Stimulated activated CD4-positive, alpha-beta T cell treated with anti-CD3 and anti-CD28 coated beads, Interleukin-15, amount 100 ng/mL, for 48 hours (primary cell): ENCODE results near the gene NAT8.
"Not testable (repeated sequence)": the region's sequence is repeated elsewhere in the genome, so short reads cannot be mapped to it uniquely, and the experiment has no call there.

ENCODE experiments used
- DNase-seq, 2 donors: peaks; one replicate each; pipeline ENCODE4 v3.0.0-alpha.2; 2020; ENCODE audit warnings: low read depth in 2 of 2

NAT8 gene, protein sequence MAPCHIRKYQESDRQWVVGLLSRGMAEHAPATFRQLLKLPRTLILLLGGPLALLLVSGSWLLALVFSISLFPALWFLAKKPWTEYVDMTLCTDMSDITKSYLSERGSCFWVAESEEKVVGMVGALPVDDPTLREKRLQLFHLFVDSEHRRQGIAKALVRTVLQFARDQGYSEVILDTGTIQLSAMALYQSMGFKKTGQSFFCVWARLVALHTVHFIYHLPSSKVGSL

DNA sequence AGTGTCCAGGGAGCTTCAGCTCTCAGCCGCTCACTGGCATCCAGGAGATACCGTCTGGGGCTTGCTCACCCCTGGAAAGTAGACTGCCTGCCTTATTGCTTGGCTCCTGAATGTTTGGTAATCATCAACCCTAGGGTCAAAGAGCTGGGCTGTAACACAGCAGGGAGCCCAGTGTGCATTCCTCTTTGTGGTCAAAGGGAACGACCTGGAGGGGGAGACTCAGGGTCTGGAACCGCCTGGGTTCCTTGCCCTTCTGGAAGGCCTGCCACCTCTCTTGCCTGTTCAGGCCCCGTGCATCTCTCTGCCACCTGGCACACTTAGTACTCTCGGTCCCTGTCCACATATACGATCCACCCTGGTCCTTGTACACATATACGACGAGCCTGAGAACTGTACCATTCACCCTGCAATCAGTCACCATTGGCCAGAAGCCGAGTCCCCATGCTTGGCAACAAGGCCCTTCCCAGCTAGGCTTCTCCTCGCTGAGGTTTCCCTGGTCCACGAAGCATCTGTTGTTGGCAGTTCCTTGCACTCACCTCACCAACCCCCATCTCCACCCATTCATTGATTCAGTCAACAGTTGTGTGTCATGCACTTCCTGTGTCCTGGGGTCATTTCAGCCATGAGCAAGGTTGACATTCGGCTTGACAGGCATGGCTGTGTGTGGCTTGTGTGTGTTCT lies at the start of gene NAT8:
TSS of gene NAT8 (minus strand) at position 85 of the 681 bp plus-strand sequence. CDS start 794 bp downstream, outside the sequence.
- DNase-seq = no peak

DNA sequence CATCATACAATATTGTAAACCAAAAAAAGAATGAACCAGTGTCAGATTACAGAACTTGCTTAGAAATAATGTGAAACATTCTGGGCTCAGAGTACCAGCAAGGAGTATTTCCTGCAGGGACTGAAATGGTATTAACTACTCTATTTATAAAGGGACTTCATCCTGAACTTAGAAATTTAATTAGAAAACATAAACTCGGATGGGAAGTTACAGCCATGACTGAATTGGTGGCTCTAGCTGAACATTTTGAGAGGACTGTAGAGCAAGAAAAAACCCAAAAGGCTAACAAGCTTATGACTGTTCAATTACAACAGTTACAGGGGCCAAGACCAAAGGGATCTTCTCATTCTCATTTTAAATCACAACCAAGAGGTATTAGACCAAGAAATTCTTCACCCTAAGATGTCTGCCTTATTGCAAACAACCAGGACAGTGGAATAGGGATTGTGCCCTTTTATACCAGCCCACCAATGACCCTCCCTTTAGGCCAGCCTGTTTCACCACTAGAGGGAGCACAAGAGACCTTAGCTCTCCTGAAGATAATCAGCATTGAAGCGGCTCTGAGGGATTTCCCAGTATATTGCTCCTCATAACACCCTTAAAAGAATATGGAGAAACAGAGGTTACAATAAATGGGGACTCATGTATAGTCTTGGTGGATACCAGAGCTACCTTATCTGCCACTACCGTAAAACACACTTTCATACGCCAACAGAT lies 48.3 kb upstream of the NAT8 start:
- peak in 1 of 2 donors; percentile 22 for DNase-seq

DNA sequence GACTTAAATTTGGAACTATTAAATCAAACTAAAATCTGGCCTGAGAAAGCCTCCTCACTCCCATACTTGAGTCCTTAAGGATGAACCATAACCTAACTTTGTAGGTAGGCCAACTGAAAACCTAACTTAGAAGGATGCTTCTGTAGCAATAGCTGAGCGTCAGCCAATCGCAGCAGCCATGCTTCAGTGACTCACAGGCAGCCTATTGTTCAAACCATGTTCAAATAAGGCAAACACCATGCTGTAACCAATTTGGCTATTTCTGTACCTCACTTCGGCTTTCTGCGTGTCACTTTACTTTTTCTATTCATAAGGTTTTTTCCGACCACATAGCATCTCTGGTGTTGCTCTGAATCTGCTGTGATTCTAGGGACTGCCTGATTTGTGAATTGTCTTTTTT lies 46.3 kb upstream of the NAT8 start:
- DNase-seq = not testable (repeated sequence)

DNA sequence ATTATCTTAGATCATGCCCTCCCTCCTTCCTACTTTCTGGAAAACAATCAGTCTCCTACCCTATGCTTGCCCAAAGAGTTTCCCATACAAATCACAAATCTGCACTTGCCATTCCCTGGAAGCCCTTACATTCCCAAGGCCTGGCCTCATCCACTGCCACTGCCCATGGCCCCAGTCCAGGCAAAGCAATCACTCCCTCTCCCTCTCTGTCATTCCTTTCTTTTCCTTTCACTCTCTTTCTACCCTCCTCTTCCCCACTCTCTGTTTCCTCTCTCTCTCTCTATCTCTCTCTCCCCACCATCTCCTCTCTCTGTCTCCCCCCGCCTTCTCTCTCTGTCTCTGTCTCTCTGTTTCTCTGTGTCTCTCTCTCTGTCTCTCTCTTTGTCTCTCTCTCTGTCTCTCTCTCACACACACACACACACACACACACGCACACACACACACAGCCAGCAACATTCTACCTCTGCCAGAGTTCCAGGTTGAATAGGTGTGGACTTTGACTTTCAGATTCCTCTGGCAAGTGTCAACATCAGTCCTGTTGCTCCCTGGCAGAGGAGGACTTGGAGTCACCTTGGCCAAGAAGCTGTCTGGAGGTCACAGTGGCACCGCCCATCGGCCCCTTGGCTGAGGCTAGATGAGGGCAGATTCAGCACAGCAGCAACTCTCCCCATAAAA lies 43.7 kb upstream of the NAT8 start:
- DNase-seq = no peak

DNA sequence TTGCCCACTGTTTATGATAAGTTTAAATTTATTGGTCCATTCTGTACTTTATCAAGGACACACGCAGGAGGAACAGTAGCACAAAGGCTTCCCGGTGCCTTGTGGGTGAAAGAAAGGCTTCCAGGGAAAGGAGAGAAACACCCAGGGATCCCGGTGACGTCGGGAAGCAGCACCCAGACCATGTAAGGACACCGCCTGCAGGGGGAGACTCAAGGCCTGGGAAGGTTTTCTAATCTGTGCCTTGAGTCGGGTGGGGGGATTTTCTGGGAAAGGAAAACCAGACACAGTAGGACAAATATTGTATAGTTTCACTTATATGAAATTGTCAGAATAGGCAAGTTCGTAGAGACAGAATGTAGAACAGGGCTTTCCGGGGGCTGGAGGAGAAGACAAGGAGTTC lies 42.7 kb upstream of the NAT8 start:
- DNase-seq = not testable (repeated sequence)

DNA sequence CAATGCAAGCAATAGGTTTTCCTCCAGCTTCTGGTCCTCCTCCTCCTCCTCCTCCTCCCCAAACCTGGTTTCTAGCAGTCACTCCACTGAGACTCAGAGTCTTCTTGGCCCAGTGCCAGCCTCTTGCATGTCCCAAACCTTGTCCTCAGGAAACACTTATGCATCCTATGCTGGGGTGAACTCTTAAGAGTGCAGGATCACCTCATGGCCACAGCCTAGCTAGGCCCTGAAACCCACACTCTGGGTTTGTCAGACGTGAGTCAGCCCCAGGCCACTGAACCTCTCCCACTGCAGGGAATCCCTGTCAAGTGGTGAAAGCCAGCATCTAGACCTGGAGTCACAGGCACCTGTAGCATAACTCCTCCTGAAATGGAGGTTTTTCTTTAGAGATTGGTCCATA lies 42.1 kb upstream of the NAT8 start:
- DNase-seq = not testable (repeated sequence)

DNA sequence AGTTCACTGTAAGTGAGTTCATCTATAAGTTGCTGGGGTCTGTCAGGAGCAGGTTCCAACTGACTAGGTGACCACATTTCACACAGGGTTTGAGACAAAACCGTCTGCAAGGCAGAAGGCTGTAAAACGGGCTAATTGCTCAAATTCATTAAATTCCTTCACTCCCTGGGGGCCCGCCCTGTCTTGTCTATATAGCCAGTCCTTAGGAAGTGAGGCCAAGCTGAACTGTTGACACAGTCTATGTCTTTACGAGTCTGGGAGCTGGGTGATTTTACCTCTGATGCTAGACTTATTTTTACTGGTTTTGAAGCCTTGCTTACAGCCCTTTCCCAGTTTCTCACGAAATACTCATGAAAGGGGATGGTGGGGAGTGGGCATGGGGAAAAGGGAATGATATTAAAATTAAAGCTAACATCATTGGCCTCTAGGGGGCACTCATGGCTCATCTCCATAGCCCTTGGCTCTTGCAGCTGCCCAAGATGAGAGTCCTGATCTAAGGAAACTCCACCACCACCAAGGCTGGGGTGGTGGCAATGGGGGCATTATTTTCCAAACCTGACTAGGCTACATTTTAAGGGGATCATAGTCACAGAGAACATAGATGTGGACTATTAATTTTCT lies 37.8 kb upstream of the NAT8 start:
- DNase-seq = peak in 1 of 2 donors; percentile 27

DNA sequence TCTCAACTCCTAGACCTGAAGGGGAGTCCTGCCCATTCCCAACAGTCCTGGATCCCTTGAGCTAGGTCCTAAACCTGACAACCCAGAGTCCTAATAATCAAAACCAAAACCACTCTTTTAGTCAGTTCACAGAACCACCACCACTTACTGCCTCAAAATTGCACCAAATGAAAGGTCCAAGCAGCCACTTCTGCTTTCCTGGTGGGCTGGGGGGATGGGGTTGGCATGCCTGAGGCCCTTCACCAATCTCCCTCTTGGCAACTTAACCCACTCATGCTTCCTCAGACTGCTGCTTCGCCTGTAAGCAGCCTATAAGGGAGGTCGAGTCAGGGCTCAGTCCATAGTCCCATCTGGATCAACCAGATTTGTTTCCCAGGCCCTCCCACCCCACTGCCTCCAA lies 37.0 kb upstream of the NAT8 start:
- not testable (repeated sequence) for DNase-seq

DNA sequence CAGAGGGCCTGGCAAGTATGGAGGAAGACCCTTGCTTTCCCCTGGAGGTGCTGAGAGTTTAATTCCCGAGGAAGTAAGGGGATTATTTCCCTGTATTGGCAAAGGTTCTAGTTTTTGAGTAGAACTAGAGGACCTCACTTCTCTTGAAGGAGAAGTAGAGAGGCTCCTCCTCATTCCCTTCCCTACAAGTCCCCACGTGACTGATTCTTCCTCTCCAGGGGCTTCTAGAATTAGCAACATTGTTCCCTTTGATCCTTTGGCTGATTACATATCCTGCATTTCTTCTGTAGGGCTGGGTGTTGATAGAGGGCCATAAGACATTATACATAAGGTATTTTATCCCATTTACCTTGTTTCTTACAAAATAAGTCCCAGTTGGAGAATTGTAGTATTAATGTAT lies 35.8 kb upstream of the NAT8 start:
- DNase-seq = not testable (repeated sequence)

DNA sequence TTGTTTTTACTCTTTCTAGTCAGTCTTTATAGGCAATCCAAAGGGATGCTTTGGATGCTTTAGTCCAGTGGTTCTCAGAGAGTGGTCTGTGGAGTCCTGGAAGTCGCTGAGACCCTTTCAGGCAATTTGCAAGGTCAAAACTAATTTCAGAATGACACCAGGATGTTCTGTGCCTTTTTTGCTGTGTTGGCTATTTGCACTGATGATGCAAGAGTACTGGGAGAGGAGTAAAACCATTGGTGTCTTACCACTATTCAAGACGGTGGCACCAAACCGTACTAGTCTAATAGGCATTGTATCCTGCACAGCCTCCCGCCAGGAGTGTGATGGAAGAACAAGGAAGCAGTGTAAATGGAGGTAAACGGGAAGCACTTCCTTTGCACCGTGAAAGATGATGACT lies 34.0 kb upstream of the NAT8 start:
- DNase-seq = not testable (repeated sequence)

DNA sequence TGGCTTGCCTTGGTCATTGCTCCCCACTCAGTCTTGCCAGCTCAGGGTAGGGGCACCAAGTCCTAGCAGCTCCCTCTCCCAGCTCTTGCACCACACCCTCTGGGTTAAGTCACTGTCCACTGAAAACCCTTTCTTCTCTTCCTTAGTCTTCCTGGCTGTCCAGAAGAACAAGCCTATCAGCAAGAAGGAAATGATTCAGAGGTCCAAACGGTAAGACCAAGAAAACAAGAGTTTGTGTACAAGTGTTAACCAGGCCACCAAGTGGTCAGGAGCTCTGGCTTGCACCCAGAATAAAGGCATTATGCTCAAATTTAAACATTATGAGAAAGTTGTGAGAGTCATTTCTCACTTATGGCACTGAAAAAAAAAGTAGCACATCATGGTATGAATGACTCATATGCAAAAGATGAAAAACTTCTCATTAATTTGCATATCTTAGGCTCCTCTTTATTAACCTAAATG lies 32.5 kb upstream of the NAT8 start:
- DNase-seq = not testable (repeated sequence)

DNA sequence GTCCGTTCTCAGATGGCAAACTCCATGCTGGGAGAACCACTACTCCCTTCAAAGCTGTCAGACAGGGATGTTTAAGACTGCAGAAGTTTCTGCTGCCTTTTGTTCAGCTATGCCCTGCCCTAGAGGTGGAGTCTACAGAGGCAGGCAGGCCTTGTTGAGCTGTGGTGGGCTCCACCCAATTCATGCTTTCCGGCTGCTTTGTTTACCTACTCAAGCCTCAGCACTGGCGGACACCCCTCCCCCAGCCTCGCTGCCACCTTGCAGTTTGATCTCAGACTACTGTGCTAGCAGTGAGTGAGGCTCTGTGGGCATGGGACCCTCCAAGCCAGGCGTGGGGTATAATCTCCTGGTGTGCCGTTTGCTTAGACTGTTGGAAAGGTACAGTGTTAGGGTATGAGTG lies 27.8 kb upstream of the NAT8 start:
- DNase-seq = not testable (repeated sequence)

DNA sequence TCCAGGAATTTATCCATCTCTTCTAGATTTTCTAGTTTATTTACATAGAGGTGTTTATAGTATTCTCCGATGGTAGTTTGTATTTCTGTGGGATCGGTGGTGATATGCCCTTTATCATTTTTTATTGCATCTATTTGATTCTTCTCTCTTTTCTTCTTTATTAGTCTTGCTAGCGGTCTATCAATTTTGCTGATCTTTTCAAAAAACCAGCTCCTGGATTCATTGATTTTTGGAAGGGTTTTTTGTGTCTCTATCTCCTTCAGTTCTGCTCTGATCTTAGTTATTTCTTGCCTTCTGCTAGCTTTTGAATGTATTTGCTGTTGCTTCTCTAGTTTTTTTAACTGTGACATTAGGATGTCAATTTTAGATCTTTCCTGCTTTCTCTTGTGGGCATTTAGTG lies 25.0 kb upstream of the NAT8 start:
- not testable (repeated sequence) for DNase-seq

DNA sequence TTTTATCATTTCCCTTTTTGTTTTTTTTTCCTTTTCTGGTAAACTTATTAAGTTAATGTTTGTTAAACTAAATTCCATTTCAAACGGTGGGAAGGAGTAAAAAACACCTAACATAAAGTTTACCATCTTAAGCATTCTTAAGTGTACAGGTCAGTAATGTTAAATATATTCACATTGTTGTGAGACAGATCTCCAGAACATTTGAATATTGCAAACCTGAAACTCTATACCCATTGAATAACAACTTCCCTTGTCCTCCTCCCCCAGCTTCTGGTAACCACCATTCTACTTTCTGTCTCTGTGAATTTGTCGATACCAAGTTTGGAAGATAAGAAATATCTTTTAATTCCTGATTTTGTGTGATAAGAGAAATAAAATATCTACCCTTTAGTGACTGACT lies 12.0 kb upstream of the NAT8 start:
- DNase-seq = no peak

DNA sequence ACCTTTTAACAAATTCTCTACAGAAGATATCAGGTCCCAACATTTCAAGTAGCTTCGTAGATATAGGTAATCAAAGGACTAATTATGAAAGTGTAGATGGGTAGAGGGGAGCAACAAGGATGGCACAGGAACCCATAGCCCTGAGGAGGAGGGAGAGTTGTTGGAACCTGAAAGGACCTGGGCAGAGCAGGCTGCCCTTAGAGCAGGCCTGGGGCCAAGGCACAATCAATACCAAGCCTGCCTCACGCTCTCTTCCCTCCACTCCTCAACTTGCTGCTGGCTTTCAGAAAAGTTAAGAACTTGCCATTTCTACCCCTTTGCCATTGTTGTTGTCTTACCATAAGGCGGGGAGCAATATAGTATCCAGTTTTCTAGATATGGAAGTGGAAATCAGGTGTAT lies 10.1 kb upstream of the NAT8 start:
- no peak for DNase-seq

DNA sequence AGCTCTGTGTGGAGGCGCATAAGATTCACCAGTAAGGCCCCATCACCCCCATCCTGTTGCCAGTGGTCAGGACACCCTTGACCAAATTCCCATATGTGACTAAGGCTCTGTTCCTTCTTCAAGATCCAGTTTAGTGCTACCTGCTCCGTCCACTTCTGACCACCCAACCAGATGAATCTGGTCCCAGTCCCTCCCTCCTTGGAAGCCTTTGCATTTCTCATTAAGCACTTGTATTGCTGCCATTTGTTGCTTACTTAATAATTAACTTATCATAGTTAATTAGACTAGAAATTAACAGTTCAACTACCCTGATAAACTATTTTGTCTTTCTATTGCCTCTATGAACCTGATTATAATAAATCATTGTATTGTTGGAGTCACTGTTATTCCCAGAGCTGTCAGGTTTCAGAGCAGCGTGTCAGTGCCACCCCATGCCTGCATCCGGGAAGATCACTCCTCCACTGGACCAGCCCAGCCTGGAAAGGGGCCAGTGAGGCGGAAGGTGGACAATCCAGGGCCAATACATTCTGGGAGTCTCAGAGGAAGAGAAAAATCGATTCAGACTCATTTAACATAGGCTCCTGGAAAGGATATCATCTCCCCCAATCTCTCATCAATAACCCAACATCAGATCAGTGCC lies 9.5 kb upstream of the NAT8 start:
- no peak for DNase-seq

DNA sequence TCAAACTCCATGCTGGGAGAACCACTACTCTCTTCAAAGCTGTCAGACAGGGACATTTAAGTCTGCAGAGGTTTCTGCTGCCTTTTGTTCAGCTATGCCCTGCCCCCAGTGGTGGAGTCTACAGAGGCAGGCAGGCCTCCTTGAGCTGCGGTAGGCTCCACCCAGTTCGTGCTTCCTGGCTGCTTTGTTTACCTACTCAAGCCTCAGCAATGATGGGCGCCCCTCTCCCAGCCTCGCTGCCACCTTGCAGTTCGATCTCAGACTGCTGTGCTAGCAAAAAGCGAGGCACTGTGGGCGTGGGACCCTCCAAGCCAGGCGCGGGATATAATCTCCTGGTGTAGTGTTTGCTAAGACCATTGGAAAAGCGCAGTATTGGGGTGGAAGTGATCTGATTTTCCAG lies 5.5 kb upstream of the NAT8 start:
- DNase-seq = not testable (repeated sequence)

DNA sequence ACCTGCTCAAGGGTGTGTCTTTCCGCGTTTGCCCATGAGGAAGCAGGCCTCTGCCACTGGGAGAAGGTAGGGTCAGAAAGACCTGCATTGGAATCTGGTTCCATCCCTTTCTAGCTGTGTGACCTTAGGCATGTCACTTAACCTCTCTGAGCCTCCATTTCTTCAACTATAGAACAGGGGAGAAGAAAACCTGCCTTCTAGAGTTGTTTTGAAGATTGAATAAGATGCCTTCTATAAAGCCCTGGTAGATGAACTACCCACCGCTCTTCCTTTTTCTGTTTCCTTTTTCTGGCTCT lies 507 bp downstream of the NAT8 start:
- no peak for DNase-seq

DNA sequence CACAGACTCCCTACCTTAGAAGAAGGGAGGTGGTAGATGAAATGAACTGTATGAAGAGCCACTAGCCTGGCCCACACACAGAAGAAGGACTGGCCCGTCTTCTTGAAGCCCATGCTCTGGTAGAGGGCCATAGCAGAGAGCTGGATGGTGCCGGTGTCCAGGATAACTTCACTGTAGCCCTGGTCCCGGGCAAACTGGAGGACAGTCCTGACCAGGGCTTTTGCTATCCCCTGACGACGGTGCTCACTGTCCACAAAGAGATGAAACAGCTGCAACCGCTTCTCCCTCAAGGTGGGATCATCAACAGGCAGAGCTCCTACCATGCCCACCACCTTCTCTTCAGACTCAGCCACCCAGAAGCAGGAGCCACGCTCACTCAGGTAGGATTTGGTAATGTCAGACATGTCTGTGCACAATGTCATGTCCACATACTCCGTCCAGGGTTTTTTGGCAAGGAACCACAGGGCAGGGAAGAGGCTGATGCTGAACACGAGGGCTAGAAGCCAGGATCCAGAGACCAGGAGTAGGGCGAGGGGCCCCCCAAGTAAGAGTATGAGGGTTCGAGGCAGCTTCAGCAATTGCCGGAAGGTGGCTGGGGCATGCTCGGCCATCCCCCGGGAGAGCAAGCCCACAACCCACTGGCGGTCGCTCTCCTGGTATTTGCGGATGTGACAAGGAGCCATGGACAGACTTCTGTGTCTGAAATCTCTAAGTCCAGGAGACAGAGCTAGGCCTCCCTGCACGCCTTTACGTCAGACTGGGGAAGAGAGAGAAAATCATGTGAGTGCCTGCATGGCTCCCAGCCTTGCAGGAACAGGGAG lies 1.1 kb downstream of the NAT8 start:
- no peak for DNase-seq

DNA sequence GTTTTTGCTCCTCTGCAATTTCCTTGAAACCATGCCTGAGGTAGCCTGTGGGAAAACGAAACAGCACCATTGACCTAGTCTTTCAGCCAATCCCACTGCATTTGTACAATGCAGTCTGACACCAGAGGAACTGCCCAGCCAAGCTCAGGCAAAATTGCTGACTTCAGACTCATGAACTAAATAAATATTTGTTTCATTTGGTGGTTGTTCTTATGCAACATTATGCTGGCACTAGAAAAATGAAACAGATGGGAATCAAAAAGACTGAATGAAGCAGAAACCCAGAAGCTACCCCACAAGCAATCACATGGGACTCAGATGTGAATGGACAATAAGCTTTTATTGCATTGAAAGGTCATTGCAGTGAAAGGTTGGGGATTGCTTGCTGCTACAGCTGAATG lies 1.7 kb downstream of the NAT8 start:
- DNase-seq = no peak

DNA sequence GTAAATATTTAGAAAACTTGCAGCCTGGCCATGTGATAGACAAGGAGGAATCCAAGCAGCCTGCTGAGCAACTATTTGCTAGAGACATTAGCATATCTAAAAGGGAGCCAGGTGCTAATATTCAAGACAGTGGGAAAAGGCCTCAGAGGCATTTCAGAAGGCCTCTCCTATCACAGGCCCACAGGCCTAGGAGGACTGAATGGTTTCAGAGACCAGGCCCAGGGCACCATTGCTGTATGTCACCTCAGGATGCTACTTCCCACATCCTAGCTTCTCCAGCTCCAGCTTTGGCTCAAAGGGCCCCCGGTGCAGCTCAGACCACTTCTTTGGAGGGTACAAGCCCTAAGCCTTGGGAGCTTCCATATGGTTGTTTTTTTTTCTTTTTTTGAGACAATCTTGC lies 3.8 kb downstream of the NAT8 start:
- DNase-seq = no peak
